HEK293 (cell line): Measurements from ENCODE around the gene AKAP8.

ENCODE experiments used
- CTCF ChIA-PET: fragments of 350-600 bp; formaldehyde crosslinking; extraction: SDS; loops from one replicate; lab custom pipeline; 2021; ENCODE audit warnings: antibody characterized with exemption; lab: Yijun Ruan, JAX
- POLR2A ChIA-PET: fragments of 300-600 bp; formaldehyde crosslinking; extraction: SDS; loops from one replicate; lab custom pipeline; 2020; ENCODE audit warnings: antibody characterized with exemption, inconsistent platforms; lab: Yijun Ruan, JAX
- H3K27ac ChIP-seq: fragments of 200-500 bp; sonication (Bioruptor generic); 2 replicates; pipeline ENCODE4 v1.5.1; 2014; ENCODE audit warnings: low read depth, low read length, control low read depth, inconsistent platforms; ENCODE audit errors: extremely low read depth
- H3K36me3 ChIP-seq, 2 experiments: fragments of 200-500 bp in 1 of 2; sonication (Bioruptor generic) in 1 of 2; 1 replicate in 1 of 2; 2 replicates in 1 of 2; pipeline ENCODE4 v1.5.1; 2014 to 2017; ENCODE audit warnings: inconsistent platforms in 2 of 2, low read length in 2 of 2; ENCODE audit not compliant: control insufficient read depth in 2 of 2, insufficient read depth in 1 of 2
- H3K4me1 ChIP-seq: fragments of 200-500 bp; sonication (Bioruptor generic); 2 replicates; pipeline ENCODE4 v1.5.1; 2014; ENCODE audit warnings: mild to moderate bottlenecking, low read length, inconsistent platforms; ENCODE audit not compliant: control insufficient read depth, insufficient read depth
- H3K4me3 ChIP-seq: 2 replicates; pipeline ENCODE4 v1.5.1; 2011; ENCODE audit warnings: low read depth, mild to moderate bottlenecking, control low read depth, low read length, moderate library complexity
- H3K9me3 ChIP-seq: fragments of 200-500 bp; sonication (Bioruptor generic); 2 replicates; pipeline ENCODE4 v1.5.1; 2014; ENCODE audit warnings: low read depth, low read length, inconsistent platforms; ENCODE audit not compliant: control insufficient read depth, insufficient read depth
- OSR2 ChIP-seq: fragments of 450-650 bp; formaldehyde crosslinking; IDR thresholded peaks from 2 replicates; pipeline ENCODE4 v1.5.1; 2016; ENCODE audit warnings: missing biosample characterization, missing genetic modification characterization
- PRDM1 ChIP-seq: fragments of 450-650 bp; formaldehyde crosslinking; IDR thresholded peaks from 2 replicates; pipeline ENCODE4; 2016; ENCODE audit warnings: missing biosample characterization, missing genetic modification characterization
- SCRT2 ChIP-seq: fragments of 450-650 bp; formaldehyde crosslinking; IDR thresholded peaks from 2 replicates; pipeline ENCODE4 v1.5.1; 2016; ENCODE audit warnings: missing biosample characterization, missing genetic modification characterization
- YY1 ChIP-seq: fragments of 450-650 bp; formaldehyde crosslinking; IDR thresholded peaks from 2 replicates; pipeline ENCODE4 v1.5.1; 2018; ENCODE audit warnings: missing biosample characterization, missing genetic modification characterization
- ZNF324 ChIP-seq: fragments of 450-650 bp; formaldehyde crosslinking; IDR thresholded peaks from 2 replicates; pipeline ENCODE4 v1.5.1; 2016; ENCODE audit warnings: missing biosample characterization, missing genetic modification characterization
- ZNF548 ChIP-seq: fragments of 450-650 bp; formaldehyde crosslinking; IDR thresholded peaks from 2 replicates; pipeline ENCODE4 v1.5.1; 2016; ENCODE audit warnings: missing biosample characterization, missing genetic modification characterization
- ZSCAN30 ChIP-seq: fragments of 450-650 bp; IDR thresholded peaks from 2 replicates; pipeline ENCODE4 v1.5.1; 2018; ENCODE audit warnings: missing biosample characterization, mild to moderate bottlenecking, missing genetic modification characterization, moderate library complexity
- TF ChIP-seq, protein P1 (sequence below): fragments of 450-650 bp; formaldehyde crosslinking; IDR thresholded peaks from 2 replicates; pipeline ENCODE4 v1.5.1; 2017; ENCODE audit warnings: missing biosample characterization, missing genetic modification characterization
- TF ChIP-seq, protein P2 (sequence below): fragments of 450-650 bp; formaldehyde crosslinking; IDR thresholded peaks from 2 replicates; pipeline ENCODE4 v1.5.1; 2016; ENCODE audit warnings: missing biosample characterization, missing genetic modification characterization
- TF ChIP-seq, protein P3 (sequence below): fragments of 450-650 bp; formaldehyde crosslinking; IDR thresholded peaks from 2 replicates; pipeline ENCODE4 v1.5.1; 2016; ENCODE audit warnings: missing biosample characterization, missing genetic modification characterization

AKAP8 gene

DNA sequence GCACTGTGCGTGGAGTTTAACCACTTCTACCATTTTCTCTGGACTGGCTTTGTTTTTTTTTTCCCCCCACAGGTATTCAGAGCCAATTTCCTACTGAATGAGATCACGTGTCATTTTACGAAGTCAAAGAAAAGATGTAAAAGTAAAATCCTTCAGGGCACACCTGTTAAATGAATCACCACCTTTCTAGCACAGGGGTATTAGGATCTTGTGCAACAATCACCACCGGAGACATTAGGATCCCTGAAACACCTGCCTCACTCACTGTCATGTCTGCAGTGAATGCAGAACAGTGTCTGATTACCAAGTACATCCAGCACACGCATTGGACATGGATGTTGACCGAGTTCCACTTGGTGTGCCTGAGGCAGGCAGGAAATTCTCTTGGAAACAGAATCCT, 64.5 kb downstream of the AKAP8 start:
- H3K36me3 ChIP-seq, result peaks cover 0 to 6% of the 10 kb centered on the region in 2 experiments; a peak in 2 of 3 replicates
- ChIA-PET CTCF (no interaction called here), POLR2A (no interaction called here)
- peak; percentile 32; the same call in 1 of the 2 replicates for TF ChIP-seq OSR2 (tag by site-specific recombination)
- TF ChIP-seq, protein P1, sequence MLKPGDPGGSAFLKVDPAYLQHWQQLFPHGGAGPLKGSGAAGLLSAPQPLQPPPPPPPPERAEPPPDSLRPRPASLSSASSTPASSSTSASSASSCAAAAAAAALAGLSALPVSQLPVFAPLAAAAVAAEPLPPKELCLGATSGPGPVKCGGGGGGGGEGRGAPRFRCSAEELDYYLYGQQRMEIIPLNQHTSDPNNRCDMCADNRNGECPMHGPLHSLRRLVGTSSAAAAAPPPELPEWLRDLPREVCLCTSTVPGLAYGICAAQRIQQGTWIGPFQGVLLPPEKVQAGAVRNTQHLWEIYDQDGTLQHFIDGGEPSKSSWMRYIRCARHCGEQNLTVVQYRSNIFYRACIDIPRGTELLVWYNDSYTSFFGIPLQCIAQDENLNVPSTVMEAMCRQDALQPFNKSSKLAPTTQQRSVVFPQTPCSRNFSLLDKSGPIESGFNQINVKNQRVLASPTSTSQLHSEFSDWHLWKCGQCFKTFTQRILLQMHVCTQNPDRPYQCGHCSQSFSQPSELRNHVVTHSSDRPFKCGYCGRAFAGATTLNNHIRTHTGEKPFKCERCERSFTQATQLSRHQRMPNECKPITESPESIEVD (tag by site-specific recombination), result peak; percentile 60; the same call in 1 of the 2 replicates
- TF ChIP-seq ZSCAN30 (tag by site-specific recombination), result no peak
- no peak for TF ChIP-seq YY1
- peak; percentile 54; the same call in 1 of the 2 replicates for TF ChIP-seq PRDM1
- no peak overlapping the region for H3K27ac ChIP-seq
- no peaks in the 10 kb centered on the region for H3K9me3 ChIP-seq
- no peak overlapping the region for H3K4me3 ChIP-seq
- peaks cover 38% of the 10 kb centered on the region for H3K4me1 ChIP-seq

DNA sequence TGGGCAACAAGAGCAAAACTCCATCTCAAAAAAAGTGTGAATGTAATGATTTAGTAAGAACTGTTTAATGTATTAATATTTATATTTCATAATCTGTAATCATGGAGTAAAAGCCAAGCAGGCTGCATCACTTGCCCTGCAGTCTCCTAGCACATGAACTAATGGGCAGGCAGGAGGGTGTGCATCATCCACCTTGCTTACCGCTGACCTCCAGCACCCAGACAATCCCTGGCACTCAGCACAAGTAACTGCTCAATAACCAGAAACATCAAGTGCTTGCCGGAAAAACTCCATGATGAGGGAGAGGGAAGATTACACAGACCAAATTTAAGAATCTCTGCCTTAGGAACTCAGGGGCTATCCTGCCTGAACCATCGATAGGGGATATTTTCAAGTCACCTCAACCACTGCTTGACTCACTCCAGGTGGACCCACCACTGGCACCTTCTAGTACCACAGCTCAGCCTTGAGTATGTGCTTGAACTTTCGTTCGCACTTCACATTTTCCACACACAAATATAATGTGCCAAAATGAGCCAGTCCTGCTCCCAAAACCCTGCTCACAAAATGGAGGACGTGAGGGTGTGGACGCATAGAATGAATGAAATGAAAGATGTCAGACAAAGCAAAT, 65.8 kb downstream of the AKAP8 start:
- POLR2A ChIA-PET, result no interaction called here
- H3K27ac ChIP-seq, result no peak overlapping the region
- TF ChIP-seq ZNF324 (tag by site-specific recombination), result no peak
- TF ChIP-seq, protein P2, sequence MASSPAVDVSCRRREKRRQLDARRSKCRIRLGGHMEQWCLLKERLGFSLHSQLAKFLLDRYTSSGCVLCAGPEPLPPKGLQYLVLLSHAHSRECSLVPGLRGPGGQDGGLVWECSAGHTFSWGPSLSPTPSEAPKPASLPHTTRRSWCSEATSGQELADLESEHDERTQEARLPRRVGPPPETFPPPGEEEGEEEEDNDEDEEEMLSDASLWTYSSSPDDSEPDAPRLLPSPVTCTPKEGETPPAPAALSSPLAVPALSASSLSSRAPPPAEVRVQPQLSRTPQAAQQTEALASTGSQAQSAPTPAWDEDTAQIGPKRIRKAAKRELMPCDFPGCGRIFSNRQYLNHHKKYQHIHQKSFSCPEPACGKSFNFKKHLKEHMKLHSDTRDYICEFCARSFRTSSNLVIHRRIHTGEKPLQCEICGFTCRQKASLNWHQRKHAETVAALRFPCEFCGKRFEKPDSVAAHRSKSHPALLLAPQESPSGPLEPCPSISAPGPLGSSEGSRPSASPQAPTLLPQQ (tag by site-specific recombination), result peak; percentile 31; the same call in 1 of the 2 replicates
- TF ChIP-seq, all 188 proteins: peak for 1
- Histone ChIP-seq H3K4me1 (peaks cover 36% of the 10 kb centered on the region), H3K36me3 (peaks cover 0 to 6% of the 10 kb centered on the region in 2 experiments; a peak in 2 of 3 replicates), H3K4me3 (no peak overlapping the region), H3K9me3 (no peaks in the 10 kb centered on the region)
- CTCF ChIA-PET, result no interaction called here

DNA sequence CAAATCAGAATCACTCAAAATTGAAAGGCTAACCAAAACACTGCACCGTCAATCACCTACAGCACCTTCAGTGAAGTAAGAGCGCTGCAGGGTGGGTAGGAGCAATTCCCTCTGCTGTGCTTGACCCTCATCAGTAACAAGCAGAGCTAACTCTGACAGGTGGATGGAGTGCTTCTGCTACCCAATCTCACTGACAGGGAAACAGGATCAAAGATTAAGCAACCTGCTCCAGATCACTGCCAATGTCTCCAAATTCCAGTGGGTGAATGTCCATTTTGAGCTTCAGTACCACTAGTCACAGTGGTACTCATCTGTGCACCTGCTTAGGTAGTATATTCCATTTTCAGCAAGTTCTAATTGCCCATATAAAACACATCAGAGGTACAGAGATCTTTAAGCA, 72.4 kb downstream of the AKAP8 start:
- CTCF ChIA-PET, result no interaction called here
- POLR2A ChIA-PET, result no interaction called here
- Histone ChIP-seq H3K36me3 (no peaks in the 10 kb centered on the region; a peak in 1 of 3 replicates), H3K4me3 (no peak overlapping the region), H3K4me1 (peaks cover 29% of the 10 kb centered on the region), H3K9me3 (no peaks in the 10 kb centered on the region), H3K27ac (no peak overlapping the region)
- TF ChIP-seq, protein P3, sequence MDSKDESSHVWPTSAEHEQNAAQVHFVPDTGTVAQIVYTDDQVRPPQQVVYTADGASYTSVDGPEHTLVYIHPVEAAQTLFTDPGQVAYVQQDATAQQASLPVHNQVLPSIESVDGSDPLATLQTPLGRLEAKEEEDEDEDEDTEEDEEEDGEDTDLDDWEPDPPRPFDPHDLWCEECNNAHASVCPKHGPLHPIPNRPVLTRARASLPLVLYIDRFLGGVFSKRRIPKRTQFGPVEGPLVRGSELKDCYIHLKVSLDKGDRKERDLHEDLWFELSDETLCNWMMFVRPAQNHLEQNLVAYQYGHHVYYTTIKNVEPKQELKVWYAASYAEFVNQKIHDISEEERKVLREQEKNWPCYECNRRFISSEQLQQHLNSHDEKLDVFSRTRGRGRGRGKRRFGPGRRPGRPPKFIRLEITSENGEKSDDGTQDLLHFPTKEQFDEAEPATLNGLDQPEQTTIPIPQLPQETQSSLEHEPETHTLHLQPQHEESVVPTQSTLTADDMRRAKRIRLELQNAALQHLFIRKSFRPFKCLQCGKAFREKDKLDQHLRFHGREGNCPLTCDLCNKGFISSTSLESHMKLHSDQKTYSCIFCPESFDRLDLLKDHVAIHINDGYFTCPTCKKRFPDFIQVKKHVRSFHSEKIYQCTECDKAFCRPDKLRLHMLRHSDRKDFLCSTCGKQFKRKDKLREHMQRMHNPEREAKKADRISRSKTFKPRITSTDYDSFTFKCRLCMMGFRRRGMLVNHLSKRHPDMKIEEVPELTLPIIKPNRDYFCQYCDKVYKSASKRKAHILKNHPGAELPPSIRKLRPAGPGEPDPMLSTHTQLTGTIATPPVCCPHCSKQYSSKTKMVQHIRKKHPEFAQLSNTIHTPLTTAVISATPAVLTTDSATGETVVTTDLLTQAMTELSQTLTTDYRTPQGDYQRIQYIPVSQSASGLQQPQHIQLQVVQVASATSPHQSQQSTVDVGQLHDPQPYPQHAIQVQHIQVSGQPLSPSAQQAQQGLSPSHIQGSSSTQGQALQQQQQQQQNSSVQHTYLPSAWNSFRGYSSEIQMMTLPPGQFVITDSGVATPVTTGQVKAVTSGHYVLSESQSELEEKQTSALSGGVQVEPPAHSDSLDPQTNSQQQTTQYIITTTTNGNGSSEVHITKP (tag by site-specific recombination), result no peak
- TF ChIP-seq ZNF548 (tag by site-specific recombination), result no peak
- peak; percentile 56; the same call in 1 of the 2 replicates for TF ChIP-seq SCRT2 (tag by site-specific recombination)
